Measurements from ENCODE around the gene ANKRD66. TPM values are rescaled to one million over a fixed set of nuclear protein-coding genes. Genes with fewer than 3 reads are reported as not detected.

ANKRD66 gene
- total RNA-seq, 1 experiment from 2014 or later, result not detected

- TF ChIP-seq CTCF (conservative IDR thresholded peaks at IDR 0.05), result no peak
- H3K27ac Mint-ChIP-seq, result no peak overlapping the region; a peak in 1 of 7 replicates
- Histone ChIP-seq H3K18ac (ENCODE audit: insufficient read length, low read depth, low read length) (no peak overlapping the region), H3K14ac (ENCODE audit: insufficient read depth, low read length) (no peak overlapping the region), H3K27ac (ENCODE audit: insufficient read length, low read depth, low read length) (no peak overlapping the region), H2BK15ac (ENCODE audit: low read depth, low read length) (no peak overlapping the region), H3K27me3 (ENCODE audit: insufficient read depth, low read length) (no peaks in the 10 kb centered on the region), H3K9me3 (ENCODE audit: control insufficient read depth, low read depth, low read length) (no peaks in the 10 kb centered on the region), H3K56ac (ENCODE audit: insufficient read length, low read depth, low read length) (no peak overlapping the region), H3K79me2 (ENCODE audit: insufficient read depth, low read length) (no peaks in the 10 kb centered on the region), H4K20me1 (ENCODE audit: control insufficient read depth, insufficient read depth, insufficient read length) (no peaks in the 10 kb centered on the region), H3K4ac (ENCODE audit: low read depth, low read length) (no peak overlapping the region), H3K23me2 (ENCODE audit: insufficient read length, low read depth, low read length, poor library complexity, severe bottlenecking) (no peaks in the 10 kb centered on the region), H3K79me1 (ENCODE audit: insufficient read depth, low read depth, low read length, poor library complexity, severe bottlenecking) (no peaks in the 10 kb centered on the region), H4K8ac (replicated peaks; ENCODE audit: insufficient read length, low read depth, low read length) (no peak overlapping the region), H3K4me1 (ENCODE audit: insufficient read depth, low read length) (no peaks in the 10 kb centered on the region; the same call in 1 of the 2 replicates), H3K9ac (ENCODE audit: extremely low read depth, insufficient read length, low read length) (no peak overlapping the region), H2BK20ac (ENCODE audit: low read depth, low read length, poor library complexity, severe bottlenecking) (no peak overlapping the region), H2BK5ac (ENCODE audit: insufficient read length, low read length) (no peak overlapping the region), H3K4me2 (ENCODE audit: insufficient read depth, insufficient read length, low read length) (no peak overlapping the region), H4K91ac (ENCODE audit: insufficient read length, low read depth, low read length) (no peak overlapping the region), H4K5ac (ENCODE audit: insufficient read length, low read depth, low read length) (no peak overlapping the region), H2AK5ac (ENCODE audit: insufficient read length, low read length) (no peak overlapping the region), H2AFZ (ENCODE audit: low read length) (no peak overlapping the region), H3K23ac (ENCODE audit: insufficient read length, low read depth, low read length) (no peak overlapping the region), H3T11ph (ENCODE audit: low read length) (no peak overlapping the region), H2BK12ac (ENCODE audit: insufficient read length, low read depth, low read length) (no peak overlapping the region), H2BK120ac (ENCODE audit: low read depth, low read length, poor library complexity, severe bottlenecking) (no peak overlapping the region)
- no peaks in the 10 kb centered on the region; a peak in 1 of 4 replicates for H3K4me1 Mint-ChIP-seq
- no peaks in the 10 kb centered on the region for H3K9me3 Mint-ChIP-seq
- no peaks in the 10 kb centered on the region; a peak in 1 of 7 replicates for H3K36me3 Mint-ChIP-seq (ENCODE audit: insufficient read depth in 1 of 3, low read depth in 3 of 3)
- H3K4me3 Mint-ChIP-seq, result no peak overlapping the region
- no peak for DNase-seq
- WGBS (ENCODE audit: extremely low coverage, insufficient read length, low lambda C conversion rate), result no CpG with 5 or more reads among the region's 3 CpGs
- no peaks in the 10 kb centered on the region for H3K27me3 Mint-ChIP-seq (ENCODE audit: low read depth)
Observed at GRCh38 chr6:46760925-46761324, 14.2 kb downstream of the ANKRD66 start.
